HG03064 (cell line): ENCODE data around the gene CMIP.
"Not testable (repeated sequence)": the region's sequence is repeated elsewhere in the genome, so short reads cannot be mapped to it uniquely, and the experiment has no call there.

Source experiments
- ATAC-seq: cut with Tn5 transposase; IDR thresholded peaks from one replicate; pipeline ENCODE4 v1.9.1; 2021; ENCODE audit warnings: low read depth; ENCODE audit not compliant: unreplicated experiment

Gene CMIP

DNA sequence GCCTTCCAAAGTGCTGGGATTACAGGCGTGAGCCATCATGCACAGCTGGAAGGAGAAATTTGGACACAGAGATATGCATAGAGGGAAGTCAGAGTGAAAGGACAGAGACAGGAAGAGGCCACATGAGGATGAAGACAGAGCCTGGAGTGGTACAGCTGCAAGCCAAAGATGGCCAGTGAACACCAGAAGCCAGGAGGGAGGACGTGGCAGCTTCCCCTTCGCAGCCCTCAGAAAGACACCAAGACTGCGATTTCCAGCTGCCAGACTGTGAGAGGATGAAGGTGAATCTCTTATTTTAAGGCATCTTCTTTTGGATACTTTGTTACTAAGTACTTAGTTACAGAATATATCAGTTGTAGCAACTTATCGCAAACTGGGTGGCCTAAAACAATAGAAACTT, 274.0 kb downstream of the CMIP start:
- ATAC-seq: no peak

DNA sequence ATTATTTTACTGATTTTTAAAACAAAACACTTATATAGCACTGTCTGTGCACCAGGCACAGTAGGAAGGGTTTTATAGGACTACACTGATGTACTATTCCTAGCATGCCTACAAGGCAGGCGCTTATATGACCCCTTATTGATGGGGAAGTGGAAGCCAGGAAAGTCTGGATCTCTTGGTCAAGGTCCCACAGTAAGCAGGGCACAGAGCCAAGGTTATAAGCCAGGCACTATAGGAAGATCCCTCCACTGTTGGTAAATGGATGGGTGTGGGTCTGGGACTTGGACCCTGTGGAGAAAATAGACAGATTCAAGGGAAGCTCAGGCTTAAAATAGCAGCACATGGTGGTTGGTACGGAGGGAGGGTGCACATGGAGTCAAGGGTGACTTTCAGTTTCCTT, 275.4 kb downstream of the CMIP start:
- ATAC-seq: no peak

DNA sequence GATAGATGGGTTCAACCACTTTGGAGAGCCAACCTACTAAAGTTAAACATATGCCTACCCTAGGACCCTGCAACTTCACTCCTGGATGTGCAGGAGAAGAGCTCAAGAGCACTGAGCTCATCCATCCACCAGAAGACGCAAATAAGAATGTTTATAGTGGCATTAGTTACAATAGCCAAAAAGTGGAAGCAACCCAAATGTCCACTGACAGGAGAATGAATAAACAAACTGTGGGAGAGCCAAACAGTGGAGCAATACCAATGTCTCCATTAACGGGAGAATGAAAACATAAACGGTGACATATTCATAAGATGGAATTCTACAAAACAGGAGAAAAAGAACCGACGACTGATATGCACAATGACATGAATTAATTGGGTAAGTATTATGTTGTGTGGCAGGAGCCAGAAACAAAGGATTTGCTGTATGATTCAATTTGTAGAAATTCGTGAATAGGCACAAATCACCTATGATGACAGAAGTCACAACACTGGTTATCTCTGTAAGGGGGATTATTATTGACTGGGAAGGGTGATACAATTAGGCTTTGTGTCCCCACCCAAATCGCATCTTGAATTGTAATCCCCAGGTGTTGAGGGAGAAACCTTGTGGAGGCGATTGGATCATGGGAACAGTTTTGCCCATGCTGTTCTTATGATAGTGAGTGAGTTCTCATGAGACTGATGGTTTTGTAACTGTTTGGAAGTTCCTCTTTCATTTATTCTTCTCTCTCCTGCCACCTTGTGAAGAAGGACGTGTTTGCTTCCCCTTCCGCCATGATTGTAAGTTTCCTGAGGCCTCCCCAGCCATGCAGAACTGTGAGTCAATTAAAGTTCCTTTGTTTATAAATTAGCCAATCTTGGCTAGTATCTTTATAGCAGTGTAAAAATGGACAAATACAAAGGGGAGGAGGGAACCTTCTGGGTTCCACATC, 276.6 kb downstream of the CMIP start:
- ATAC-seq: no peak

DNA sequence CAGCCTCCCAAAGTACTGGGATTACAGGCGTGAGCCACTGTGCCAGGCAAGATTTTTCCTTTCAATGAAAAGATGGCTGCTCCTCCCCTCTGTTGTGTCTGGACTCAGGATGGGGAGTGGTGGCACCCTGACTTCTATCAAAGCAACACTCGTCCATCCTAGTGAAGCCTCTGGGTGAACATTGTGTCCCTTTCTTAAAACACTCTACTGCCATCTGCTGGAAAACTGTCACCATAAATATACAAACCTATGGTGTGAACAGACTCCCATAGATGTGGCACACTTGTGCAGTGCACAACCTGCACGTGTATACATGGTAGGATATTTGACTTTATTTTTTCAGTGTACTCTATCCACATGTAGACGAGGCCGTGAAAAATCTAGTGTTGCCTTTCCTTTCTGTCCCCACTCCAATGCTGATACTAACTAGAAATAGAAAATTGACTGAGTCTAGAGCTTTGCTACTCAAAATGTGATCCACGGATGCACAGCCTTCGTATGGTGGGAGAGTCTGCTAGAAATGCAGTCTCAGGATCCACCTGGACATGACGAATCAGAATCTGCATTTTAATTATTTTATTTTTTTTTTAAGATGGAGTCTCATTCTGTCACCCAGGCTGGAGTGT, 278.6 kb downstream of the CMIP start:
- no peak for ATAC-seq

DNA sequence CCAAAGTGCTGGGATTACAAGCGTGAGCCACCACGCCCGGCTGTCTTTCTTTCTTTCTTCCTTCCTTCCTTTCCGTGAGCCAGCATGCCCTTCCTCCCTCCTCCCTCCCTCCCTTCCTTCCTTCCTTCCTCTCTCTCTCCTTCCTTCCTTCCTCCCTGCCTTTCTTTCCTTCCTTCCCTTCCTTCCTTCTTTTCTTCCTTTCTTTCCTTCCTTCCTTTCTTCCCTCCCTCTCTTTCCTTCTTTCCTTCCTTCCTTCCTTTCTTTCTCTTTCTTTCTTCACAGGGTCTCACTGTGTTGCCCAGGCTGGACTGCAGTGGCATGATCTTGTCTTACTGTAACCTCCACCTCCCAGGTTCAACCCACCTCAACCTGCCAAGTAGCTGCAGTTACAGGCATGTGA, 283.8 kb downstream of the CMIP start:
- no peak for ATAC-seq

DNA sequence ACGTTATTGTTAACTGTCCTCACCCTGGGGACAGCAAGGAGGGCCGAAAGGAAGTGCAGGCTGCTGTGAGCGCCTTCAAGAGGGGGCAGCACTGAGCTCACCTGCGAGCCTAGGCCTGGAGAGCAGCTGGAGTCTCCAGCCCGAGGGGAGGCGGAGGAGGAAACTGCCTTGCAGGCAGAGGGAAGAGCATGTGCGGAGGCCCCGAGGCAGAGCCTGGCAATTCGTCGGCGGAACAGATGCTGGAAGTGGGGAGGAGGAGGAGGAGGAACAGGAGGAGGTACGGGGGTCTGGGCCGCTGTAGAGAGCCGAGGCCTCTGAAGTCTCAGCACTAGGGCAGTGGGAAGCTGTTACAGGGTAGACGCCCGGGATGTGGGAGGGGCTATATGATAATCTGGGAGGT, 284.8 kb downstream of the CMIP start:
- no peak for ATAC-seq

DNA sequence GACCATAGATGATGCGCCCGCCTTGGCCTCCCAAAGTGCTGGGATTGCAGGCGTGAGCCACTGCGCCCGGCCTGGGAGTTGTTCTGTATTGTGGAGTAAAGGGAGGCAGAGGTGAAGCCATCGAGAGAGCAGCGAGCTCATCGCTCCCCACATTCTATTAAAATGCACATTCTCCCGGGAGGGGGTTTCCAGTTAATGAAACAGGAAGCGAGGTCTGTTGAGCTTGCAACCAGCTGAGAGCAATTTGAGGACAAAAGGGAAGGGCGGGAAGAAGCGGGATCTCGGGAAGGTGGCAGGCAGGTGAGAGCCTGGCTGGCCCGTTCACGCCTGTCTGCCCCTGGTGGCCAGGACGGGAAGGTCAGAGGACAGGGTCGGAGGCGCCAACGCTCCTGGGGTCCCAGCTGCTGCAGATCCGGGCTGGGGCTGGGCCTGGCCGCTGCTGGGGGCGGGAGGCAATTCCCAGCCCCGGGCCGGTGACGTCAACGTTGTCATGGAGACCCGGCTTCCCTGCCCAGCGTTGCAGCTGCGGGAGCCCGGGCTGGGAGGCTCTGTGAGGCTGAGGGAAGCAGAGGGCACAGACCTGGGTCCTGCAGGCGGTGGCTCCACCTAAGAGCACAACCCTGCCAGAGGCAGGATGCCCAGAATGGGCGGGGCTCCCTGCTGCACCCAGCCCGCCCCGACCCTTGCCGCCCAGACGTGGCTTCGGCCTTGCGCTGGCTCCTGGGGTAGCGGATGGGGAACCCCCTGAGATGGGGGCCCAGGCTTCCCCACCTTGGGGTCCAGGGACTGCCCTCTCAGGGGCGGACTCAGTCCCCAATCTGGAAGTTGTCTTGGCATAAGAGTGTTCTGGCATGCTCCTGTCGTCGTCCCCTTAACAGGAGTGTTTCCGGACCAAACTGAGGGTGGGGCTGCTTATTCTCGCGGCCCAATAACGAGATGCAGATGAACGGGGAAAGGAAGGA, 285.8 kb downstream of the CMIP start:
- peak; percentile 77 for ATAC-seq

DNA sequence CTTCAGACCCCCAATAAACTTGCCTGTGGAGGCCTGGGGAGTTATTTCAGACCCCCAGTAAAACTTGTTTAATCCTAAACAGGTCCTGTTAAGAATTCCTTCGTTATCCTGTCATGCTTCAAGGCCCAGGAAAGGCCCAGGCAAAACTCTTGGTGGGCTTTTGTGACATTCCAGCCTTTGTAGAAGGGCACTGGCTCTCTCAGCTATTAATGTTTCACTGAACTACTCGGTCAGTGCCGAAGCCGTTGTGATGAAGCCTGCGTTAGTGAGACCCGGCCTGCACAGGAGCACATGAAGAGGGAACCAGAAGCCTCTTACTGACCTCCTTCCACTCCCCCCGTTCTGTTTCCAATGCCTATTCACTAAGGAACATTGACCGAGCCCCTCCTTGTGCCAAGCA, 287.0 kb downstream of the CMIP start:
- no peak for ATAC-seq

DNA sequence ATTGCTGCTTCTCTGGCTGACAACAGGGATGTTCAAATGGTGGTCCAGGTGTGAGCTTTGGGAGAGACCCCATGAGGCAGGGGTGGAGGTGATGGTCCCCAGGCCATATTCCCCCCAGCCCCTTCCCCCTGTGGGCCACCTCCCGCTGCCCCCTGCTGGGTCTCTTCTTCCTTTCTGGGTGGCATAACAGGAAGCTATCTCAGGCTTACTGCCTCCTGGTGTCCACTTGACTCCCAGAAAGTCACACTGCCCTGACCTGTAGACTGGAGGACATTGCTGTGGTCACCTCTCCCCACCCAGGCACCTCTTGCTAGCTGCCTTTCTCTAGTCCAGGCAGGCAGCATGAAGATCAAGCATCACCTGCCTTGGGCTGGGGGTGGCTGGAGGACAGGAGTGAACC, 288.1 kb downstream of the CMIP start:
- ATAC-seq: no peak

DNA sequence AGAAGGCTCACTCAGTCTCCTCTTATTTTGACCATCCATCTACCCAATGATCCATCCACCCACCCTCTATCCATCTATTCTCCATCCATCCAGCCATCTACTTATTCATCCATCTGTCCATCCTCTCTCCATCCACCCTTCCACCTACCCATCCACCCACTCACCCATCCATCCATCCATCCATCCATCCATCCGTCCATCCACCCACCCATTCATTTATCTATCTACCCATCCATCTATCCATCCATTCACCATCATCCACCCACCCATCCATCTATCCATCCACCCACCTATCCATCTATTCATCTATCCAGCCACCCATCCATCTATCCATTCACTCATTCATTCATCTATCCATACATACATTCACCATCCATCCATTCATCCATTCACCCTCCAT, 288.7 kb downstream of the CMIP start:
- no peak for ATAC-seq

DNA sequence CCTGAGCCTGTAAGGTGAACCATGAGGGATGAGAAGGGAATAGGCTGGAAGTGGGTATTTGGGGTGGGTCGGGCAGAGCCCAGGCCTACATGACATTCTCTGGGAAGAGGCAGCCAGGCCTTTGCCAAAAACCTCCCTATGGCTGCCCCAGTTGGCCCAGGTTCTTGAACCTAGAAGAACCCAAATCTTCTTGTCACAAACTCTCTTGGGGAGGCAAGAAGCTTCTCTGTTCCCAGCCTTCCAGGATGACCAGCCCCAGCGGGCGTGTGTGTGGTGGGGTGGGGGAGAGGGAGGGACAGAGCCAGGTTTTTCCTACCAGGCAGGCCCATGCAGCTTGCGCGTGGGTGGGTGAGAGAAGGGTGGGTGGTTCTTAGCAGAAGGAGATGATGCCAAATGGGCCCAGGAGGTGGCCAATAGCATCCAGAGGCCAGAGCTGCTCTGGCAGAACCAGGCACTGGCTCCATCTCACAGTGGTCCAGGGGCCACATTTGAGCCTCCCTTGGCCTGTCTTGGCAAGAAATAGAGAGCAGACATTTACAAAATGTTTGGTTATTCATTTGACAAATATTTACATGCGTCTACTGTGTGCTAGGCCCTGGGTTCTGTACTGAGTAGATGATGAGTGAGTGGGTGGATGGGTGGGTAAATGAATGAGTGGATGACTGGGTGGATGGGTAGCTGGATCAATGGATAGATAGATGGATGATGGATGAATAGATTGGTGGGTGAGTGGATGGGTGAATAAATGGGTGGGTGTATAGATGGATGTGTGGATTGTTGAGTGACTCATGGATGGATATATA, 290.2 kb downstream of the CMIP start:
- ATAC-seq: no peak

DNA sequence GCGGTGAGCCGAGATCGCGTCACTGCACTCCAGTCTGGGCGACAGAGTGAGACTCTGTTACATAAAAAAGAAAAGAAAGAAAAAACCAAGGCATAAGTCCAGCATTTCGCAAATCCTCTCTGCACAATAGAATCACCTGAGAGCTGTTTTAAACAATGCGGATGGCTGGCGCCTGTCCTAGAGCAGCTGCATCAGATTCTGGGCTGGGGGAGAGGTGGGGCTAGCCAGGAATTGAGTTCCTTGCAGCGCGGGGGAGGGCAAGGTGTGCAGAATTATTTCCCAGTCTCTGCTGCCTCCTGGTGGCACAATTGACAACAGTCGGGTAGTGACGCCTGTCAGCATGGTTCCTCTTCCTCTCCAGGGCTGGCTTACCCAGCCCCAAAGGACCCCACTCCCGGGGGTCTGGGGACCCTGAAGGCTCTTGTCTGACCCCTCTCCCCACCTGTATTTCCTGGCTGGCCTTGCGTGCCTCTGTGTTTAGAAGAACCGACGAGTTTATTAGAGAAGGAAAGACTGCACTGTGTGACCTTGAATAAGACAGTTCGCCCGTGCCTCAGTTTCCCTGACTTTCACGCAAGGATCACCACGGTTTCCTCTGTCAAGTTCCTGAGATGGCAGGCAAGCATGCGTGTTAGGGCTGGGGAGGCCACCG, 293.4 kb downstream of the CMIP start:
- ATAC-seq: peak; percentile 65

DNA sequence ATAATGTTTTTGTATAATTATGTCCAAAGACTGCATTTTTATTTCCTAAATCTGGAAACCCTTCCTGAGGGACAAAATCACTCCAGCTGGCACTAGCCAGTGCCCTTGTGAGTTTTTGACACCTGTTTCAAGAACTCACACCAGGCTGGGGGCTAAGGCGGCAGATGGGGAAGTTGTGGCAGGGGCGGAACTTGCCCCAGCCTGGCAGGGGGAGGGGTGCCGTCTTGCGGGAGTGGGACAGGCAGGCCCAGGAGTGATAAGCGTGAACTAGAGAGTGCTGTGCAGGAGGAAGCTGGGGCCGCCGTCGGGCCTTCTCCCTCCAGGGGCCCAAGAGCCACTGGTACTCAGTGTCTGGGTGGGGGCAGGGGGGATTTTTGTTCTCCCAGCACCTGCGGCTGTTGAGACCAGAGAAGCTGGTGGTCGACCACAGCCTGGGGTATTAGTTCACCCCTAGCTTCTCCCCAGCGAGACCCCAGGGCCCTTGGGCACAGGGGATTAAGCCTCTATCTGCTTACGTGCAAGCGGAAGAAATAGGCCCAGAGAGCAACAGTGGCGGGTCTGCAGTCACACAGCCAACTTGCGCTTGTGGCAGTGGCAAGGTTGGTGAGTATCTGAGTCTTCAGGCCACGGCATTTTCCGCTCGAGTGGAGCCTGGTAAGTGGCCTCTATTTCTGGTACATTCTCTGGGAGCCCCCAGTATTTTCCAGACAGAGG, 294.3 kb downstream of the CMIP start:
- no peak for ATAC-seq

DNA sequence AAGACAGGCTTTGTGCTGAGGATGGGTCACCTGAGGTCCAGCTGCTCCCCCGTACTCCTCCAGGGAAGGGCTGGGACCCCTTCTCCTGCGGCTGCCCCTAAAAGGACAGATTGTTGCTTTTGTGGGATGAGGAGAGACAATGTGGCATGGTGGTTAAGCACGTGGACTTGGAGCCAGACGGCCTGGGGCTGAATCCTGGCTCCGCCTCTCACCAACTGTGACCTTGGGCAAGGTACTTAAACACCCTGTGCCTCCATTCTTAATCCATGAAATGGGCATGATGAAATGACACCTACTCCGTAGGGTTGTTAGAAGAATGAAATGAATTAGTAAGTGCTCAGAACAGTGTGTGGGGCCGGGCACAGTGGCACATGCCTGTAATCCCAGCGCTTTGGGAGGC, 294.9 kb downstream of the CMIP start:
- no peak for ATAC-seq

DNA sequence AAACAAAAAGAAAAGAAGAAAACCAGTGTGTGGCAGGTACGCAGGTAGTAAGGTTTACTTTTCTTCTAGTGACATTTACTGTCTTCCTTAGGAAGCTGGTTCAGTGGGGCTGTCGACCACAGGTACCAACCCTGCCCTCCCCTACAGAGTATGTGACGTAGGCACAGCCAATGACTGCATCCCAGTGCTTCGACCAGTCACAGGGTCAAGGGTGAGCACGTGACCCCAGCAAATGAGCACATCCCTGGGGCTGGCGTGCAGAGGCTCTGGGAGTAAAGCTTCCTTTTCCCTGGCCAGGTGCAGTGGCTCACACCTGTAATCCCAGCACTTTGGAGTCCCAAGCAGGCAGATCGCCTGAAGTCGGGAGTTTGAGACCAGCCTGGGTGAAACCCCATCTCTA, 295.6 kb downstream of the CMIP start:
- no peak for ATAC-seq

DNA sequence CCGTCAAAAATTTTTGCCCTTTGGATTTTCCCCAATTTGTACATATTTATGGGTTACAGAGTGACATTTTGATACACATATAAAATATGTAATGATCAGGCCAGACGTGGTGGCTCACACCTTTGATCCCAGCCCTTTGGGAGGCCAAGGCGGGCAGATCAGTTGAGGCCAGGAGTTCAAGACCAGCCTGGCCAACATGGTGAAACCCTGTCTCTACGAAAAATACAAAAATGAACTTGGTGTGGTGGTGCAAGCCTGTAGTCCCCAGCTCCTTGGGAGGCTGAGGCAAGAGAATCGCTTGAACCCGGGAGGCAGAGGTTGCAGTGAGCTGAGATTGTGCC, 296.8 kb downstream of the CMIP start:
- ATAC-seq: not testable (repeated sequence)

DNA sequence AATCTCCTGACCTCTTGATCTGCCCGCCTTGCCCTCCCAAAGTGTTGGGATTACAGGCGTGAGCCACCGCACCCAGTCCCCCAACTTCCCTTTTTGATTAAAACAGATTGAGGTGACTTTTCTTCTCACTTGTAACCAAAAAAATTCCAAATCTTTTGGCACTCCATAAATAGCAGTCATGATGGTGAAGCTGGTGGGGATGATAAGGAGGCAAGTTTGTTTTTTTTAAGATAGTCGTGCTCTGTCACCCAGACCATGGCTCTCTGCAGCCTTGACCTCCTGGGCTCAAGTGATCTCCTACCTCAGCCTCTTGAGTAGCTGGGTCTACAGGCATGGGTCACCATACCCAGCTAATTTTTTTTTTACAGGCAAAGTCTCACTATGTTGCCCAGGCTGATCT, 299.8 kb downstream of the CMIP start:
- no peak for ATAC-seq

DNA sequence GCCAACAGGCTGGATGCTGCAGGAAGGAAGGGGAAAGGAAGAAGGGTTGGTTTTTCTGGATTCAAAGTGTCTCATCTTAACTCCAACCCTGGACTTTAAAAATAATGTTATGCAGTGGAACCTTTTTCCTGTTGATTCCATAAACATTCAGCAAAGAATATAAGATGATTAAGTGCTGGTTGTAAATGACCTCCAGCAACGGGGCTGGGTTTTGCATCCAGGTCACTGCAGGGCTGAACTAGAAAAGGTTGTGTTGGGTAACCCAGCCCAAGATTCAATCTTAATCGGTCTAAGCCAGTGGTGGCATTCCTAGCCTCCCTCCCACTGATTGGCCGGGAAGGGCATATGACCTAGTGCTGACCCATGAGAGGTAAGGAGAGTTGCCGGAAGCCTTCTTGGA, 300.3 kb downstream of the CMIP start:
- no peak for ATAC-seq
